ENCODE measurements around the gene CTBP2.

DNA sequence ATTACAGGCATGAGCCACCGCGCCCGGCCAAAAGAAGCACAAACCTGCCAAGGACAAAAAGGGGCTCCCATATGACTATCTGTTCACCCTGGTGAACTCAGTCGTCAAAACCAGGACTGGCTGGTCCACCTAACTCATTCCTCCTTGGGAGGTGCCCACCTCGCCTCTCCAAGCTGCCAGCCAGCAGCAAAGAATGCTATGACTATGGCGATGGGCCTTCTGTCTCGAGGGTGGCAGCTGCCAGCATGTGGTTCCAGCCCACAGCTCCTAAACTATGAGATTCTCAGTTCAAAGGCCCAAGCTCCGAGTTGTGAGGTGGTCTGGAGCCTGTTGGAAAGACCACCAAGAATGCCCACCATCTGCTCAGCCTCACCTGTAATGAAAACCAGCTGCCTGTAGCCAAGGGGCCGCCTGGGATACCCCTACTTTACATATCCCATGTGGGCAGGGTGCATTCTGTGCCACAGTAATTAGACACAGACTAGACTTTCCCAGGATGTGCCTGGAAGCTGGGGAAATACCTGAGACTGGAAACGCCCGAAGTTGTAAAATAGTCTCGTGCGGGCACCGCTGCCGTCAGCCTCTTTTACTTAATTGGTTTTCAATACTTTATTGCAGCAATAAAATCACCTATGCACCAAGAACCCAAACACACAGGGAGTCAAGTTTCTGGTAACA is 147.4 kb downstream of the CTBP2 start:
- TF ChIP-seq, protein P1, sequence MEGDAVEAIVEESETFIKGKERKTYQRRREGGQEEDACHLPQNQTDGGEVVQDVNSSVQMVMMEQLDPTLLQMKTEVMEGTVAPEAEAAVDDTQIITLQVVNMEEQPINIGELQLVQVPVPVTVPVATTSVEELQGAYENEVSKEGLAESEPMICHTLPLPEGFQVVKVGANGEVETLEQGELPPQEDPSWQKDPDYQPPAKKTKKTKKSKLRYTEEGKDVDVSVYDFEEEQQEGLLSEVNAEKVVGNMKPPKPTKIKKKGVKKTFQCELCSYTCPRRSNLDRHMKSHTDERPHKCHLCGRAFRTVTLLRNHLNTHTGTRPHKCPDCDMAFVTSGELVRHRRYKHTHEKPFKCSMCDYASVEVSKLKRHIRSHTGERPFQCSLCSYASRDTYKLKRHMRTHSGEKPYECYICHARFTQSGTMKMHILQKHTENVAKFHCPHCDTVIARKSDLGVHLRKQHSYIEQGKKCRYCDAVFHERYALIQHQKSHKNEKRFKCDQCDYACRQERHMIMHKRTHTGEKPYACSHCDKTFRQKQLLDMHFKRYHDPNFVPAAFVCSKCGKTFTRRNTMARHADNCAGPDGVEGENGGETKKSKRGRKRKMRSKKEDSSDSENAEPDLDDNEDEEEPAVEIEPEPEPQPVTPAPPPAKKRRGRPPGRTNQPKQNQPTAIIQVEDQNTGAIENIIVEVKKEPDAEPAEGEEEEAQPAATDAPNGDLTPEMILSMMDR (IDR thresholded peaks at IDR 0.05), result no peak
- no peak for TF ChIP-seq POLR2A (IDR thresholded peaks at IDR 0.05)

All from right lobe of liver (tissue), 4 donors.